ENCODE results near the gene ATP6V0A1.

DNA sequence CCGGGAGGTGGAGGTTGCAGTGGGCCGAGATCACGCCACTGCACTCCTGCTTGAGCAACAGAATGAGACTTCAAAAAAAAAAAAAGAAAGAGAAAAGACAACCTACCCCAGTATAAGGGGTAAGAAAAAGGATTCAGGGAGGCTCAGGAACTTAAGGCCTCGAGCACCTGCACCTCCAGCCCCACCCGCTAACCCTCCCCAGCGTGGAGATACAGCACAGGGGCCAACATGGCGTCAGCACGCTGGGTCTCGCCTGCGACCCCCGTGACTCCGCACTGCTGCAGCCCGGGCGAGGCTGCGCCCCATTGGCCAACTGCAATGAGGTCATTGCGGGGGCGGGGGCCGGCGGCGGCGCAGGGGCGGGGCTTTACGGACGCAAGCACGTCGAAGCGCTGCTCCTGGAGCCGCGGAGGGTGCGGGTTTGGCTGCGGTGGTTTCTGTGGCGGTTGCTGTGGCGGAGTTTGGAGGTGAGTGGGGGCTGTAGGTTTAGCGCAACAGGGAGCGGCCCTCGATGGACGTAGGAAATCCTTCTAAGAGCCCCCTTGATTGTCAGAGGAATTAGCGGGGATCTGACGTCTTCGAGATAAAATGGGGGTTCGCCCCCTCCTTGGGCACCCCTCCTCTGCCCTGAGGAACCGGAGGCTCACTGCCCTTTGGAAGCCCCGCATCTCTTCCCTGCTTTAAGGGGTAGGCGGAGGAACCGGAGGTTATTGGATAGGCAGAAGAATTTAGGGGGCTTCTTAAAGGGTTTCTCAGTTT is at the start of gene ATP6V0A1:
- TF ChIP-seq, protein P1, sequence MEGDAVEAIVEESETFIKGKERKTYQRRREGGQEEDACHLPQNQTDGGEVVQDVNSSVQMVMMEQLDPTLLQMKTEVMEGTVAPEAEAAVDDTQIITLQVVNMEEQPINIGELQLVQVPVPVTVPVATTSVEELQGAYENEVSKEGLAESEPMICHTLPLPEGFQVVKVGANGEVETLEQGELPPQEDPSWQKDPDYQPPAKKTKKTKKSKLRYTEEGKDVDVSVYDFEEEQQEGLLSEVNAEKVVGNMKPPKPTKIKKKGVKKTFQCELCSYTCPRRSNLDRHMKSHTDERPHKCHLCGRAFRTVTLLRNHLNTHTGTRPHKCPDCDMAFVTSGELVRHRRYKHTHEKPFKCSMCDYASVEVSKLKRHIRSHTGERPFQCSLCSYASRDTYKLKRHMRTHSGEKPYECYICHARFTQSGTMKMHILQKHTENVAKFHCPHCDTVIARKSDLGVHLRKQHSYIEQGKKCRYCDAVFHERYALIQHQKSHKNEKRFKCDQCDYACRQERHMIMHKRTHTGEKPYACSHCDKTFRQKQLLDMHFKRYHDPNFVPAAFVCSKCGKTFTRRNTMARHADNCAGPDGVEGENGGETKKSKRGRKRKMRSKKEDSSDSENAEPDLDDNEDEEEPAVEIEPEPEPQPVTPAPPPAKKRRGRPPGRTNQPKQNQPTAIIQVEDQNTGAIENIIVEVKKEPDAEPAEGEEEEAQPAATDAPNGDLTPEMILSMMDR (conservative IDR thresholded peaks at IDR 0.05 in 1 of 2, IDR thresholded peaks at IDR 0.05 in 1 of 2; ENCODE audit: extremely low read depth in 1 of 2, insufficient read depth in 1 of 2, low read depth in 1 of 2, low read length in 2 of 2) = no peak
- TF ChIP-seq EZH2 (IDR thresholded peaks at IDR 0.05; ENCODE audit: borderline replicate concordance, low read length) = no peak
